ENCODE data around the gene DCP1B.

DNA sequence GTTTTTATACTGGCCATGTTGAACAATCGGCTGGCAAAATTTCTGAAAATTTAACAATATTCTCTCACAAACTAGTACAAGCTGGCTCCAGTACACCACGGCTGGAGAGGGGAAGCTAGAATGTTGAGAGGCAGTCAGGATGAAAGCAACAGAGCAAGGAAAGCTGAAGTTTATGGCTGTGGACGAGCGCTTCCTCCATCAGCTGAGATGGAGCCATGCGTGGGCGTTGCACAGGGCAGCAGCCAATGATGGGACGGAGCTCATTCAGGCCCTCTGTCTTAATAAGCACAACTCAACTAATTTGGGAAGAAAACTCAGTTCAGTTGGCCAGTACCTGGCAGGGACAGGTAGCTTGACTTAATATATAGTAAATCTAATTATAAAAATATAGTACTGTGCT is 14.1 kb upstream of the DCP1B start:
- no peak for TF ChIP-seq EZH2 (IDR thresholded peaks at IDR 0.05; ENCODE audit: insufficient read depth, poor library complexity, severe bottlenecking)
- no peak for TF ChIP-seq EZH2phosphoT487 (IDR thresholded peaks at IDR 0.05; ENCODE audit: insufficient read depth, low read depth)
